PC-3 (cell line): ENCODE results near the gene BCAS3.

Experiments
- EZH2 ChIP-seq: fragments of 300-600 bp; sonication (generic); IDR thresholded peaks from one replicate; pipeline ENCODE4 v1.6.1; 2017; ENCODE audit warnings: antibody characterized with exemption, mild to moderate bottlenecking, low read length; ENCODE audit not compliant: unreplicated experiment
- EZH2phosphoT487 ChIP-seq: fragments of 300-600 bp; sonication (generic); IDR thresholded peaks from 2 replicates; pipeline ENCODE4 v1.6.1; 2018; ENCODE audit warnings: mild to moderate bottlenecking, antibody characterized with exemption, low read length, borderline replicate concordance
- TF ChIP-seq, protein P1 (sequence below): fragments of 300-600 bp; sonication (generic); conservative IDR thresholded peaks from 2 replicates; pipeline ENCODE4 v1.5.1; 2017; ENCODE audit warnings: antibody characterized with exemption, low read depth, mild to moderate bottlenecking, low read length

DNA sequence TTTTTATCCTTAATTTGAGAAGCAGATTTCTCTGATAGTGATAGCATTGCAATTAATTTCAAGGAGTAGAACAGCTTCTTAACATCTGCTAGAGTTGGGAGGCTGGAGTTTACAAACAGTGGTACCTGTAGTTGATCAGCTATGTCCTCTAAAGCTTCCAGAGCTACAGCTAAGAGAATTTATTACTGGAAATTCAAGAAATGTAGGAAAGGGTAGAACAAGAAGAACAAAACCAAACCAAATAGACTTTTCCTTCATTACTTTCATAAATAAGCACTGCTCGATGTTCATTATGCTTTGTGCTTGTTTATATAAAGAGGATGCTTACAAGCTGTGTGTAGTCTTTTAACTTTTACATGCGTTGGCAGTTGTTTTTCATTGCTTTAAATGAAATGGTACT, 388.4 kb downstream of the BCAS3 start:
- no peak for TF ChIP-seq EZH2
- TF ChIP-seq, protein P1, sequence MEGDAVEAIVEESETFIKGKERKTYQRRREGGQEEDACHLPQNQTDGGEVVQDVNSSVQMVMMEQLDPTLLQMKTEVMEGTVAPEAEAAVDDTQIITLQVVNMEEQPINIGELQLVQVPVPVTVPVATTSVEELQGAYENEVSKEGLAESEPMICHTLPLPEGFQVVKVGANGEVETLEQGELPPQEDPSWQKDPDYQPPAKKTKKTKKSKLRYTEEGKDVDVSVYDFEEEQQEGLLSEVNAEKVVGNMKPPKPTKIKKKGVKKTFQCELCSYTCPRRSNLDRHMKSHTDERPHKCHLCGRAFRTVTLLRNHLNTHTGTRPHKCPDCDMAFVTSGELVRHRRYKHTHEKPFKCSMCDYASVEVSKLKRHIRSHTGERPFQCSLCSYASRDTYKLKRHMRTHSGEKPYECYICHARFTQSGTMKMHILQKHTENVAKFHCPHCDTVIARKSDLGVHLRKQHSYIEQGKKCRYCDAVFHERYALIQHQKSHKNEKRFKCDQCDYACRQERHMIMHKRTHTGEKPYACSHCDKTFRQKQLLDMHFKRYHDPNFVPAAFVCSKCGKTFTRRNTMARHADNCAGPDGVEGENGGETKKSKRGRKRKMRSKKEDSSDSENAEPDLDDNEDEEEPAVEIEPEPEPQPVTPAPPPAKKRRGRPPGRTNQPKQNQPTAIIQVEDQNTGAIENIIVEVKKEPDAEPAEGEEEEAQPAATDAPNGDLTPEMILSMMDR, result no peak
- TF ChIP-seq EZH2phosphoT487, result no peak
